PC-3 (cell line): ENCODE measurements around the gene PCDH18.

Source experiments
- CTCF ChIP-seq: fragments of 300-600 bp; sonication (generic); conservative IDR thresholded peaks from 2 replicates; pipeline ENCODE4 v1.5.1; 2017; ENCODE audit warnings: antibody characterized with exemption, low read depth, mild to moderate bottlenecking, low read length
- EZH2 ChIP-seq: fragments of 300-600 bp; sonication (generic); IDR thresholded peaks from one replicate; pipeline ENCODE4 v1.6.1; 2017; ENCODE audit warnings: antibody characterized with exemption, mild to moderate bottlenecking, low read length; ENCODE audit not compliant: unreplicated experiment

- TF ChIP-seq CTCF (no peak), EZH2 (no peak)
Observed at GRCh38 chr4:137526681-137527080, 5.6 kb downstream of the PCDH18 start.
